K562 (cell line): ENCODE data around the gene LPXN. TPM values are rescaled to one million over a fixed set of nuclear protein-coding genes. Genes with fewer than 3 reads are reported as not detected.

Experiments
- ATAC-seq: fragments of 200-7000 bp; cut with Tn5 transposase; 3 replicates; pipeline ENCODE4 v1.9.1; 2020; ENCODE audit warnings: moderate library complexity
- BruUV-seq: library from RNA; stranded (reverse); fragments of 400-500 nt; replicated peaks from 2 replicates; lab custom pipeline; 2021; lab: Mats Ljungman, UMichigan
- CTCF ChIA-PET: fragments of 300-600 bp; formaldehyde crosslinking; extraction: SDS; loops from one replicate; lab custom pipeline; 2021; ENCODE audit warnings: low intra/inter-chr PET ratio; lab: Yijun Ruan, JAX
- POLR2A ChIA-PET: fragments of 300-600, 350-650 bp; sonication (Branson Sonifier 250); formaldehyde crosslinking; extraction: SDS; loops from one replicate; lab custom pipeline; 2021; ENCODE audit warnings: antibody characterized with exemption, inconsistent platforms; lab: Yijun Ruan, JAX
- DNase-seq, 4 experiments: peaks; one replicate each; pipeline versions ENCODE4 v3.0.0 to v3.0.0-alpha.2; 2011 to 2018; ENCODE audit warnings: low spot score in 3 of 4, mixed read lengths in 3 of 4; ENCODE audit errors: extremely low read depth in 1 of 4
- FAIRE-seq: peaks from 2 replicates; lab custom pipeline; 2011; peaks lifted over from hg19 to GRCh38; lab: Jason Lieb, UNC
- H2AFZ ChIP-seq: 2 replicates; pipeline ENCODE4 v1.6.0; 2011; ENCODE audit warnings: low read depth, low read length, control low read depth, inconsistent platforms
- H3K27ac ChIP-seq: fragments of 200-600 bp; 3 replicates; pipeline ENCODE4 v1.8.0; 2011; ENCODE audit warnings: low read depth, mild to moderate bottlenecking, control low read depth, inconsistent platforms, low read length, moderate library complexity, mixed read lengths; ENCODE audit errors: extremely low read depth
- H3K27me3 ChIP-seq, 2 experiments: fragments of 300-600 bp in 1 of 2; 2 replicates in 1 of 2; 3 replicates in 1 of 2; pipeline versions ENCODE4 v1.6.0 to v1.8.0; 2011; ENCODE audit warnings: inconsistent platforms in 2 of 2, low read length in 2 of 2, mild to moderate bottlenecking in 1 of 2, mixed read lengths in 1 of 2, moderate library complexity in 1 of 2; ENCODE audit not compliant: control insufficient read depth in 2 of 2, insufficient read depth in 2 of 2
- H3K36me3 ChIP-seq: fragments of 300-600 bp; 3 replicates; pipeline ENCODE4 v1.8.0; 2011; ENCODE audit warnings: mild to moderate bottlenecking, low read length, inconsistent platforms; ENCODE audit not compliant: control insufficient read depth, insufficient read depth
- H3K4me1 ChIP-seq, 2 experiments: fragments of 200-600 bp in 1 of 2; replicated peaks in 1 of 2; 2 replicates in 1 of 2; 3 replicates in 1 of 2; pipeline versions ENCODE4 v1.5.1 to v1.8.0; 2011; ENCODE audit warnings: inconsistent platforms in 2 of 2, low read length in 2 of 2, mild to moderate bottlenecking in 1 of 2, mixed read lengths in 1 of 2, moderate library complexity in 1 of 2; ENCODE audit not compliant: control insufficient read depth in 2 of 2, insufficient read depth in 2 of 2
- H3K4me2 ChIP-seq: 2 replicates; pipeline ENCODE4 v1.6.1; 2011; ENCODE audit warnings: low read length, control low read depth, inconsistent platforms, mixed read lengths; ENCODE audit not compliant: insufficient read depth
- H3K4me3 ChIP-seq: fragments of 200-600 bp; sonication (generic), shearing (Covaris generic); 2 replicates; pipeline ENCODE4 v1.5.1; 2016; ENCODE audit warnings: control low read depth, inconsistent platforms
- H3K79me2 ChIP-seq: fragments of 200-600 bp; 3 replicates; pipeline ENCODE4 v1.8.0; 2011; ENCODE audit warnings: low read length, inconsistent platforms; ENCODE audit not compliant: control insufficient read depth, insufficient read depth
- H3K9ac ChIP-seq, 2 experiments: 2 replicates each; pipeline versions ENCODE4 v1.6.0 to v1.6.1; 2011; ENCODE audit warnings: low read depth in 2 of 2, low read length in 2 of 2, control low read depth in 1 of 2, inconsistent platforms in 1 of 2, mild to moderate bottlenecking in 1 of 2, mixed read lengths in 1 of 2; ENCODE audit not compliant: insufficient read depth in 1 of 2
- H3K9me1 ChIP-seq: one replicate; pipeline ENCODE4 v1.6.0; 2011; ENCODE audit warnings: inconsistent platforms, mild to moderate bottlenecking, low read length, moderate library complexity; ENCODE audit not compliant: control insufficient read depth, insufficient read depth
- H3K9me3 ChIP-seq: replicated peaks from 2 replicates; pipeline ENCODE4 v1.5.1; 2011; ENCODE audit warnings: low read depth, low read length, inconsistent platforms; ENCODE audit not compliant: control insufficient read depth, insufficient read depth
- H4K20me1 ChIP-seq: replicated peaks from 2 replicates; pipeline ENCODE4 v1.6.1; 2011; ENCODE audit warnings: low read length, inconsistent platforms, mixed read lengths; ENCODE audit not compliant: control insufficient read depth, insufficient read depth
- CXXC5 ChIP-seq: fragments of 250-450 bp; sonication (Bioruptor Pico); IDR thresholded peaks from 2 replicates; pipeline ENCODE4 v1.8.0; 2022; ENCODE audit warnings: inconsistent platforms, mild to moderate bottlenecking, moderate library complexity
- DIDO1 ChIP-seq: fragments of 450-650 bp; IDR thresholded peaks from 2 replicates; pipeline ENCODE4 v1.6.1; 2016; ENCODE audit warnings: low read depth, missing biosample characterization, missing genetic modification characterization
- EWSR1 ChIP-seq: fragments of 450-650 bp; IDR thresholded peaks from 2 replicates; pipeline ENCODE4 v1.6.1; 2018; ENCODE audit warnings: borderline replicate concordance, mild to moderate bottlenecking, low read depth, moderate library complexity; ENCODE audit not compliant: partially characterized antibody
- GTF3C2 ChIP-seq: IDR thresholded peaks from 3 replicates; pipeline ENCODE4 v1.6.1; 2011; ENCODE audit warnings: borderline replicate concordance, mild to moderate bottlenecking, moderate library complexity; ENCODE audit not compliant: insufficient read length; ENCODE audit errors: extremely low read depth
- PCBP1 ChIP-seq: fragments of 200-400 bp; formaldehyde crosslinking; IDR thresholded peaks from 2 replicates; pipeline ENCODE4 v1.6.1; 2018; ENCODE audit warnings: mild to moderate bottlenecking, low read depth, low read length; ENCODE audit not compliant: poor library complexity, severe bottlenecking
- ZNF696 ChIP-seq: fragments of 250-450 bp; sonication (Bioruptor Pico); conservative IDR thresholded peaks from 2 replicates; pipeline ENCODE4 v1.4.0; 2020; ENCODE audit warnings: mild to moderate bottlenecking, moderate library complexity
- WGBS: fragments of 100-300 bp; shearing (Covaris generic); methylation state at CpG from one replicate; pipeline ENCODE4 v1.1.6; 2016; ENCODE audit warnings: low coverage, mixed read lengths; ENCODE audit not compliant: insufficient coverage; ENCODE audit errors: missing lambda C conversion rate; 5-methylcytosine and 5-hydroxymethylcytosine counted together
- in situ Hi-C: fragments of 300-500 bp; cut with MboI; formaldehyde crosslinking; loops from 4 replicates; pipeline ENCODE4 v1.15.0; 2018; ENCODE audit warnings: inconsistent platforms, mixed read lengths
- intact Hi-C: fragments of 100-400 bp; cut with micrococcal nuclease; formaldehyde crosslinking; loops from 2 replicates; pipeline ENCODE4 v1.14.2; 2022
- polyA plus RNA-seq, 8 experiments: library from polyadenylated mRNA; depleted of rRNA in 4 of 8; stranded (reverse) in 5 of 8; unstranded in 3 of 8; fragments of >200 nt; fragmentation: Nextera tagmentation in 2 of 8; fragmentation: Illumina TruSeq in 1 of 8; extraction: Ambion mirVana in 2 of 8; extraction: Trizol in 1 of 8; gene quantifications; 2 replicates each; pipeline versions ENCODE4 v1.2.1 to v1.2.3, GENCODE V29; 2011 to 2014; ENCODE audit warnings: inconsistent platforms in 1 of 8, missing spikeins in 1 of 8
- total RNA-seq, 7 experiments: library from RNA; depleted of rRNA in 6 of 7; stranded (reverse); fragments of >200 nt in 6 of 7; fragmentation: Illumina TruSeq in 2 of 7; extraction: Trizol in 2 of 7; gene quantifications; 2 replicates each; pipeline versions ENCODE4 v1.2.1 to v1.2.3, GENCODE V29; 2011 to 2021; ENCODE audit warnings: low replicate concordance in 1 of 7
- TF ChIP-seq, protein P1 (sequence below): fragments of 450-650 bp; IDR thresholded peaks from 2 replicates; pipeline ENCODE4 v1.6.1; 2016; ENCODE audit warnings: missing biosample characterization, missing genetic modification characterization

The LPXN gene
- total and polyA plus RNA-seq, 9 of the 15 experiments (the other 6 are each of a cell fraction or from before 2014, with no cell fraction given) = 0.73 to 3.1 (median 2.0) TPM

DNA sequence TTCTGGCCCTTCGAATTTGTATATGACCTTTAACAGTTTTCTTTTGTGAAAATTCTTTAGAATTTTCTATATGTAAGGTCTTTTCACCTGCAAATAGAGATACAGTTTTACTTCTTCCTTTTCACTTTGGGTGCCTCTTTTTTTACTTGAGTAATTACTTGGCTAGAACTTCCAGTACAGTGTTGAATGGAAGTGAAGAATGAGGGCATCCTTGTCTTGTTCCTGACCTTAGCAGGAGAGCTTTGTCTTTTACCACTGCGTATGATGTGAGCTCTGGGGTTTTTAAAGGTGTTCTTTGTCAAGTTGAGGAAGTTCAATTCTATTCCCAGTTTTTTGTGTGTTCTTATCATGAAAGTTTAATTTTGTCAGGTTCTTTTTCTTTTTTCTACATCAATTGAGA lies 24.9 kb upstream of the LPXN start:
- ChIA-PET CTCF (no interaction called here), POLR2A (no interaction called here)
- ATAC-seq = no peak
- intact Hi-C loops (no loop called here), in situ Hi-C loops (no loop called here)
- TF ChIP-seq PCBP1 (no peak), CXXC5 (no peak), DIDO1 (tag) (no peak), EWSR1 (no peak), GTF3C2 (no peak), ZNF696 (CRISPR knock-in tag) (no peak)
- TF ChIP-seq, protein P1, sequence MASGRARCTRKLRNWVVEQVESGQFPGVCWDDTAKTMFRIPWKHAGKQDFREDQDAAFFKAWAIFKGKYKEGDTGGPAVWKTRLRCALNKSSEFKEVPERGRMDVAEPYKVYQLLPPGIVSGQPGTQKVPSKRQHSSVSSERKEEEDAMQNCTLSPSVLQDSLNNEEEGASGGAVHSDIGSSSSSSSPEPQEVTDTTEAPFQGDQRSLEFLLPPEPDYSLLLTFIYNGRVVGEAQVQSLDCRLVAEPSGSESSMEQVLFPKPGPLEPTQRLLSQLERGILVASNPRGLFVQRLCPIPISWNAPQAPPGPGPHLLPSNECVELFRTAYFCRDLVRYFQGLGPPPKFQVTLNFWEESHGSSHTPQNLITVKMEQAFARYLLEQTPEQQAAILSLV = no peak
- H3K79me2 ChIP-seq = peaks cover 100% of the 10 kb centered on the region
- H3K27ac ChIP-seq = no peak overlapping the region
- no peaks in the 10 kb centered on the region for H3K27me3 ChIP-seq
- peaks cover 3% of the 10 kb centered on the region for H3K9me1 ChIP-seq
- BruUV-seq = no TSS peak
- WGBS = 82% methylated on average over 2 of the region's 2 CpGs
- no peaks in the 10 kb centered on the region for H3K9me3 ChIP-seq
- no peak overlapping the region for H3K9ac ChIP-seq
- DNase-seq = no peak
- H3K36me3 ChIP-seq = peaks cover 33% of the 10 kb centered on the region
- FAIRE-seq = no peak
- H3K4me3 ChIP-seq = no peak overlapping the region
- no peak overlapping the region for H3K4me2 ChIP-seq
- H3K4me1 ChIP-seq = peaks cover 2 to 18% of the 10 kb centered on the region in 2 experiments; a peak in 4 of 5 replicates
- H2AFZ ChIP-seq = no peak overlapping the region
- H4K20me1 ChIP-seq = peaks cover 11% of the 10 kb centered on the region; the same call in 1 of the 2 replicates
